SU-DHL-6 (cell line): Measurements from ENCODE around the gene RGS6.

Experiments
- EZH2phosphoT487 ChIP-seq: fragments of 200-600 bp; sonication (generic), shearing (Covaris generic); conservative IDR thresholded peaks from 2 replicates; pipeline ENCODE4 v1.6.1; 2018; ENCODE audit warnings: mild to moderate bottlenecking, antibody characterized with exemption, low read length, moderate library complexity, mixed read lengths
- TF ChIP-seq, protein P1 (sequence below): fragments of 200-600 bp; sonication (generic); IDR thresholded peaks from one replicate; pipeline ENCODE4 v1.5.1; 2017; ENCODE audit warnings: antibody characterized with exemption, mild to moderate bottlenecking, low read length, moderate library complexity; ENCODE audit not compliant: insufficient read depth, poor library complexity, severe bottlenecking

DNA sequence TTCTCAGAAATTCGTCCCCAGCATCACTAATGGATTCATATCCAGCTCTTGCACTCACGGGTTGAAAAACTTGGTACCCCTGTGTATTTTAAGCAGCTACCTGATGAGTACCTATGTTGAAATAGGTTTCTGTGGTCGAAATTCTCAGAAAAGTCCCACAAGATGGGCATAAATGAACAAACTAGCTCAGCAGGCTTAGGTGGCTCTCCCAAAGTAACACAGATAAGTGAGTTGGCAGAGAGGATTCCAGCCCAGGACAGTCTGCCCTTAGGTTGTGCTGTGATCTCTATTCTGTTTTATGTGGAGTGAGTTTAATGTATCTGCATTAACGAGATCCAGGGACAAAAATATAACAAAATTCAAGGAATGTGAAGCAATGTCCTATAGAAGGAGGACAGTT is 92.3 kb downstream of the RGS6 start:
- TF ChIP-seq, protein P1, sequence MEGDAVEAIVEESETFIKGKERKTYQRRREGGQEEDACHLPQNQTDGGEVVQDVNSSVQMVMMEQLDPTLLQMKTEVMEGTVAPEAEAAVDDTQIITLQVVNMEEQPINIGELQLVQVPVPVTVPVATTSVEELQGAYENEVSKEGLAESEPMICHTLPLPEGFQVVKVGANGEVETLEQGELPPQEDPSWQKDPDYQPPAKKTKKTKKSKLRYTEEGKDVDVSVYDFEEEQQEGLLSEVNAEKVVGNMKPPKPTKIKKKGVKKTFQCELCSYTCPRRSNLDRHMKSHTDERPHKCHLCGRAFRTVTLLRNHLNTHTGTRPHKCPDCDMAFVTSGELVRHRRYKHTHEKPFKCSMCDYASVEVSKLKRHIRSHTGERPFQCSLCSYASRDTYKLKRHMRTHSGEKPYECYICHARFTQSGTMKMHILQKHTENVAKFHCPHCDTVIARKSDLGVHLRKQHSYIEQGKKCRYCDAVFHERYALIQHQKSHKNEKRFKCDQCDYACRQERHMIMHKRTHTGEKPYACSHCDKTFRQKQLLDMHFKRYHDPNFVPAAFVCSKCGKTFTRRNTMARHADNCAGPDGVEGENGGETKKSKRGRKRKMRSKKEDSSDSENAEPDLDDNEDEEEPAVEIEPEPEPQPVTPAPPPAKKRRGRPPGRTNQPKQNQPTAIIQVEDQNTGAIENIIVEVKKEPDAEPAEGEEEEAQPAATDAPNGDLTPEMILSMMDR, result no peak
- TF ChIP-seq EZH2phosphoT487, result no peak
